HG02588 (cell line): ENCODE data around the gene UBASH3B.
A peak's percentile ranks its signal among the peaks of the same experiment; 100 is the strongest.

Experiments used
- ATAC-seq: cut with Tn5 transposase; IDR thresholded peaks from one replicate; pipeline ENCODE4 v1.9.1; 2021; ENCODE audit warnings: mild to moderate bottlenecking, moderate library complexity; ENCODE audit not compliant: unreplicated experiment

UBASH3B gene

GRCh38 chr11:122751292-122752070 lies 96.0 kb downstream of the UBASH3B start:
- no peak for ATAC-seq

GRCh38 chr11:122754028-122754427 lies 98.5 kb downstream of the UBASH3B start:
- no peak for ATAC-seq

- ATAC-seq = no peak
Observed at GRCh38 chr11:122754553-122755322, 99.2 kb downstream of the UBASH3B start.

GRCh38 chr11:122755409-122755808 lies 99.9 kb downstream of the UBASH3B start:
- ATAC-seq = no peak

GRCh38 chr11:122755941-122756340 lies 100.4 kb downstream of the UBASH3B start:
- no peak for ATAC-seq

GRCh38 chr11:122756417-122756816 lies 100.9 kb downstream of the UBASH3B start:
- ATAC-seq = peak; percentile 54

GRCh38 chr11:122757201-122757600 lies 101.7 kb downstream of the UBASH3B start:
- no peak for ATAC-seq

GRCh38 chr11:122758339-122758738 lies 102.8 kb downstream of the UBASH3B start:
- ATAC-seq = no peak

- ATAC-seq = no peak
Observed at GRCh38 chr11:122758974-122759373, 103.5 kb downstream of the UBASH3B start.

- no peak for ATAC-seq
Observed at GRCh38 chr11:122763108-122763507, 107.6 kb downstream of the UBASH3B start.

- no peak for ATAC-seq
Observed at GRCh38 chr11:122764371-122765090, 109.0 kb downstream of the UBASH3B start.

- no peak for ATAC-seq
Observed at GRCh38 chr11:122765487-122766131, 110.1 kb downstream of the UBASH3B start.

- no peak for ATAC-seq
Observed at GRCh38 chr11:122769126-122769780, 113.7 kb downstream of the UBASH3B start.

GRCh38 chr11:122772945-122773344 lies 117.4 kb downstream of the UBASH3B start:
- ATAC-seq = no peak

- no peak for ATAC-seq
Observed at GRCh38 chr11:122773781-122774266, 118.3 kb downstream of the UBASH3B start.

GRCh38 chr11:122775675-122776271 lies 120.3 kb downstream of the UBASH3B start:
- no peak for ATAC-seq

- ATAC-seq = no peak
Observed at GRCh38 chr11:122776546-122776945, 121.0 kb downstream of the UBASH3B start.

GRCh38 chr11:122777343-122777742 lies 121.8 kb downstream of the UBASH3B start:
- ATAC-seq = no peak

- no peak for ATAC-seq
Observed at GRCh38 chr11:122778148-122778547, 122.6 kb downstream of the UBASH3B start.

GRCh38 chr11:122779047-122779629 lies 123.6 kb downstream of the UBASH3B start:
- ATAC-seq = no peak
